GM23248 (cell line): ENCODE results near the gene RNASET2. TPM values are rescaled to one million over a fixed set of nuclear protein-coding genes. Genes with fewer than 3 reads are reported as not detected.

ENCODE experiments used
- DNase-seq: peaks from one replicate; pipeline ENCODE4 v3.0.0-alpha.2; 2015
- H2AFZ ChIP-seq: fragments of 200-600 bp; sonication (generic); 2 replicates; pipeline ENCODE4 v1.6.1; 2016; ENCODE audit warnings: antibody characterized with exemption
- H3F3A ChIP-seq: fragments of 200-600 bp; sonication (generic); 2 replicates; pipeline ENCODE4 v1.6.1; 2016; ENCODE audit warnings: mild to moderate bottlenecking, antibody characterized with exemption, mixed run types; ENCODE audit not compliant: insufficient read depth
- H3K27ac ChIP-seq: fragments of 200-600 bp; sonication (generic); 2 replicates; pipeline ENCODE4 v1.5.1; 2016; ENCODE audit warnings: mild to moderate bottlenecking
- H3K27me3 ChIP-seq: fragments of 200-600 bp; sonication (generic); replicated peaks from 2 replicates; pipeline ENCODE4 v1.6.1; 2016; ENCODE audit warnings: mild to moderate bottlenecking; ENCODE audit not compliant: insufficient read depth
- H3K36me3 ChIP-seq: fragments of 200-600 bp; sonication (generic); 2 replicates; pipeline ENCODE4 v1.6.1; 2016; ENCODE audit warnings: low read depth, mild to moderate bottlenecking
- H3K4me1 ChIP-seq: fragments of 200-600 bp; sonication (generic); 2 replicates; pipeline ENCODE4 v1.6.1; 2016; ENCODE audit warnings: mild to moderate bottlenecking; ENCODE audit not compliant: insufficient read depth
- H3K4me2 ChIP-seq: fragments of 200-600 bp; sonication (generic); one replicate; pipeline ENCODE4 v1.6.1; 2016; ENCODE audit warnings: mild to moderate bottlenecking; ENCODE audit not compliant: unreplicated experiment
- H3K4me3 ChIP-seq: fragments of 200-600 bp; sonication (generic); 2 replicates; pipeline ENCODE4 v1.5.1; 2016; ENCODE audit warnings: mild to moderate bottlenecking
- H3K79me2 ChIP-seq: fragments of 200-600 bp; sonication (generic); 2 replicates; pipeline ENCODE4 v1.6.1; 2016; ENCODE audit warnings: mild to moderate bottlenecking; ENCODE audit not compliant: insufficient read depth
- H3K9ac ChIP-seq: fragments of 200-600 bp; sonication (generic); 2 replicates; pipeline ENCODE4 v1.6.1; 2016; ENCODE audit warnings: mild to moderate bottlenecking
- H3K9me2 ChIP-seq: fragments of 200-600 bp; sonication (generic); 2 replicates; pipeline ENCODE4 v1.6.1; 2016; ENCODE audit warnings: mixed run types, mild to moderate bottlenecking, moderate library complexity; ENCODE audit not compliant: insufficient read depth
- H3K9me3 ChIP-seq: fragments of 200-600 bp; sonication (generic); one replicate; pipeline ENCODE4 v1.6.1; 2017; ENCODE audit warnings: low read depth
- H4K20me1 ChIP-seq: fragments of 200-600 bp; sonication (generic); 2 replicates; pipeline ENCODE4 v1.6.0; 2016; ENCODE audit not compliant: insufficient read depth
- EZH2 ChIP-seq: fragments of 200-600 bp; sonication (generic); IDR thresholded peaks from 2 replicates; pipeline ENCODE4 v1.6.1; 2018; ENCODE audit warnings: antibody characterized with exemption, mild to moderate bottlenecking; ENCODE audit not compliant: insufficient read depth, poor library complexity, severe bottlenecking
- EZH2phosphoT487 ChIP-seq: fragments of 200-600 bp; sonication (generic); IDR thresholded peaks from 2 replicates; pipeline ENCODE4 v1.6.1; 2018; ENCODE audit warnings: antibody characterized with exemption, moderate library complexity, mild to moderate bottlenecking, low read depth; ENCODE audit not compliant: insufficient read depth
- WGBS, 2 experiments: methylation state at CpG; one replicate each; pipeline ENCODE4 v1.1.6; 2015 to 2017; ENCODE audit warnings: low lambda C conversion rate in 2 of 2, low coverage in 1 of 2; ENCODE audit errors: missing lambda C conversion rate in 2 of 2; 5-methylcytosine and 5-hydroxymethylcytosine counted together
- in situ Hi-C: fragments of 300-500 bp; cut with MboI; formaldehyde crosslinking; loops from 2 replicates; pipeline ENCODE4 v1.15.0; 2020
- polyA plus RNA-seq: library from polyadenylated mRNA; unstranded; fragments of >200 nt; fragmentation: Nextera tagmentation; extraction: Ambion mirVana; gene quantifications from 2 replicates; pipeline ENCODE4 v1.2.1, GENCODE V29; 2016
- total RNA-seq: library from RNA; depleted of rRNA; stranded (reverse); fragments of >200 nt; shearing (Covaris generic); gene quantifications from 2 replicates; pipeline ENCODE4 v1.2.3, GENCODE V29; 2014

Gene RNASET2
- total and polyA plus RNA-seq, 2 experiments from 2014 or later = 26.8 to 34.4 TPM

GRCh38 chr6:166944666-166945256 is 11.6 kb downstream of the RNASET2 start:
- H4K20me1 ChIP-seq = no peaks in the 10 kb centered on the region
- no peaks in the 10 kb centered on the region for H3K9me2 ChIP-seq
- H3K4me2 ChIP-seq = no peak overlapping the region
- H3K4me1 ChIP-seq = no peaks in the 10 kb centered on the region
- no peak for DNase-seq
- H3K9ac ChIP-seq = no peak overlapping the region
- 69 to 83% methylated on average over 5 to 16 of the region's 16 CpGs for WGBS, 2 experiments
- no peak overlapping the region for H3K4me3 ChIP-seq
- in situ Hi-C loops = no loop called here
- no peaks in the 10 kb centered on the region for H3K79me2 ChIP-seq
- no peak for TF ChIP-seq EZH2phosphoT487
- TF ChIP-seq EZH2 = no peak
- no peaks in the 10 kb centered on the region for H3K36me3 ChIP-seq
- H3F3A ChIP-seq = no peaks in the 10 kb centered on the region
- H2AFZ ChIP-seq = no peak overlapping the region
- no peaks in the 10 kb centered on the region for H3K27me3 ChIP-seq
- no peaks in the 10 kb centered on the region for H3K9me3 ChIP-seq
- no peak overlapping the region for H3K27ac ChIP-seq

GRCh38 chr6:166942393-166943168 is 13.8 kb downstream of the RNASET2 start:
- no peak overlapping the region for H3K9ac ChIP-seq

GRCh38 chr6:166940643-166941068 is 15.7 kb downstream of the RNASET2 start:
- Histone ChIP-seq H3F3A (no peaks in the 10 kb centered on the region), H3K4me2 (no peak overlapping the region), H2AFZ (no peak overlapping the region), H3K9ac (no peak overlapping the region), H3K9me3 (no peaks in the 10 kb centered on the region), H3K4me1 (no peaks in the 10 kb centered on the region), H4K20me1 (no peaks in the 10 kb centered on the region), H3K27me3 (no peaks in the 10 kb centered on the region), H3K27ac (no peak overlapping the region), H3K36me3 (no peaks in the 10 kb centered on the region), H3K4me3 (no peak overlapping the region), H3K9me2 (no peaks in the 10 kb centered on the region), H3K79me2 (no peaks in the 10 kb centered on the region)
- WGBS, 2 experiments = 64 to 68% methylated on average over 7 of the region's 7 CpGs
- peak; percentile 54 for DNase-seq
- in situ Hi-C loops = no loop called here
- no peak for TF ChIP-seq EZH2

More at GRCh38 chr6:166942393-166943168, 13.8 kb downstream of the RNASET2 start:
- Histone ChIP-seq H3K9me3 (no peaks in the 10 kb centered on the region), H3K79me2 (no peaks in the 10 kb centered on the region), H3K4me3 (no peak overlapping the region), H3K4me2 (no peak overlapping the region), H2AFZ (no peak overlapping the region), H3K4me1 (no peaks in the 10 kb centered on the region), H3K27ac (no peak overlapping the region), H3K9me2 (no peaks in the 10 kb centered on the region), H4K20me1 (no peaks in the 10 kb centered on the region), H3K27me3 (no peaks in the 10 kb centered on the region), H3K36me3 (no peaks in the 10 kb centered on the region), H3F3A (no peaks in the 10 kb centered on the region)
- 88 to 90% methylated on average over 14 of the region's 14 CpGs for WGBS, 2 experiments
- in situ Hi-C loops = no loop called here
- no peak for DNase-seq
- TF ChIP-seq EZH2 (no peak), EZH2phosphoT487 (no peak)

- no peak overlapping the region for H3K9ac ChIP-seq
- no peak overlapping the region for H3K4me2 ChIP-seq
- no peaks in the 10 kb centered on the region for H3K4me1 ChIP-seq
- 77 to 79% methylated on average over 7 of the region's 7 CpGs for WGBS, 2 experiments
- H2AFZ ChIP-seq = no peak overlapping the region
- no peak overlapping the region for H3K27ac ChIP-seq
- H3K27me3 ChIP-seq = no peaks in the 10 kb centered on the region
- no peaks in the 10 kb centered on the region for H3K9me2 ChIP-seq
- H3F3A ChIP-seq = no peaks in the 10 kb centered on the region
- no peaks in the 10 kb centered on the region for H3K36me3 ChIP-seq
- H3K9me3 ChIP-seq = no peaks in the 10 kb centered on the region
- no peak overlapping the region for H3K4me3 ChIP-seq
- DNase-seq = no peak
- no peaks in the 10 kb centered on the region for H4K20me1 ChIP-seq
- no peak for TF ChIP-seq EZH2phosphoT487
- no peak for TF ChIP-seq EZH2
- no peaks in the 10 kb centered on the region for H3K79me2 ChIP-seq
- in situ Hi-C loops = no loop called here
Measured at GRCh38 chr6:166939894-166940293, 16.5 kb downstream of the RNASET2 start.
